ENCODE data around the gene CASKIN1.

DNA sequence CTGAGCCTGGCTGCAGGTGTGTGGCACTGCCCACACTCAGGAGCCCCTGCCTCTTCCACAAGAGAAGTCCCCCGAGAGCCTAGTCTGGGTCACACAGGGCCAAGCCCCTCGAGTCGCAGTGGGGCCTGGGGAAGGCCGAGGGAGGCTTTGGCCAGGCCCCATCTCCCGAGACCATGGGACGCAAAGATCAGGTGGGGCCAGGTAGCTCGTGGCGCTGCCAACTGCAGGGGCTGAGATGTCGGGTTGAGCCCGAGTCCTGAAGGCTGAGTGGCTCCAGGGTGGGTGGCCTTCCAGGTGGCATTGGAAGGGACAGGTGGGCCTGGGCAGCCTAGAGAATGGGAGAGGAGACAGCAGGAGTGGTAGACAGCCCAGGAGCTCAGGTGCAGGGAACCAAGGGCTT, 34.5 kb downstream of the CASKIN1 start:
- TF ChIP-seq, protein P1, sequence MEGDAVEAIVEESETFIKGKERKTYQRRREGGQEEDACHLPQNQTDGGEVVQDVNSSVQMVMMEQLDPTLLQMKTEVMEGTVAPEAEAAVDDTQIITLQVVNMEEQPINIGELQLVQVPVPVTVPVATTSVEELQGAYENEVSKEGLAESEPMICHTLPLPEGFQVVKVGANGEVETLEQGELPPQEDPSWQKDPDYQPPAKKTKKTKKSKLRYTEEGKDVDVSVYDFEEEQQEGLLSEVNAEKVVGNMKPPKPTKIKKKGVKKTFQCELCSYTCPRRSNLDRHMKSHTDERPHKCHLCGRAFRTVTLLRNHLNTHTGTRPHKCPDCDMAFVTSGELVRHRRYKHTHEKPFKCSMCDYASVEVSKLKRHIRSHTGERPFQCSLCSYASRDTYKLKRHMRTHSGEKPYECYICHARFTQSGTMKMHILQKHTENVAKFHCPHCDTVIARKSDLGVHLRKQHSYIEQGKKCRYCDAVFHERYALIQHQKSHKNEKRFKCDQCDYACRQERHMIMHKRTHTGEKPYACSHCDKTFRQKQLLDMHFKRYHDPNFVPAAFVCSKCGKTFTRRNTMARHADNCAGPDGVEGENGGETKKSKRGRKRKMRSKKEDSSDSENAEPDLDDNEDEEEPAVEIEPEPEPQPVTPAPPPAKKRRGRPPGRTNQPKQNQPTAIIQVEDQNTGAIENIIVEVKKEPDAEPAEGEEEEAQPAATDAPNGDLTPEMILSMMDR (IDR thresholded peaks at IDR 0.05) = no peak
- TF ChIP-seq POLR2AphosphoS5 (IDR thresholded peaks at IDR 0.05; ENCODE audit: low read depth, low read length) (no peak), SIN3A (IDR thresholded peaks at IDR 0.05; ENCODE audit: borderline replicate concordance, insufficient read depth, low read depth, low read length) (no peak), TCF7L2 (IDR thresholded peaks at IDR 0.05; ENCODE audit: low read depth, low read length) (no peak)
- TF ChIP-seq, protein P2, sequence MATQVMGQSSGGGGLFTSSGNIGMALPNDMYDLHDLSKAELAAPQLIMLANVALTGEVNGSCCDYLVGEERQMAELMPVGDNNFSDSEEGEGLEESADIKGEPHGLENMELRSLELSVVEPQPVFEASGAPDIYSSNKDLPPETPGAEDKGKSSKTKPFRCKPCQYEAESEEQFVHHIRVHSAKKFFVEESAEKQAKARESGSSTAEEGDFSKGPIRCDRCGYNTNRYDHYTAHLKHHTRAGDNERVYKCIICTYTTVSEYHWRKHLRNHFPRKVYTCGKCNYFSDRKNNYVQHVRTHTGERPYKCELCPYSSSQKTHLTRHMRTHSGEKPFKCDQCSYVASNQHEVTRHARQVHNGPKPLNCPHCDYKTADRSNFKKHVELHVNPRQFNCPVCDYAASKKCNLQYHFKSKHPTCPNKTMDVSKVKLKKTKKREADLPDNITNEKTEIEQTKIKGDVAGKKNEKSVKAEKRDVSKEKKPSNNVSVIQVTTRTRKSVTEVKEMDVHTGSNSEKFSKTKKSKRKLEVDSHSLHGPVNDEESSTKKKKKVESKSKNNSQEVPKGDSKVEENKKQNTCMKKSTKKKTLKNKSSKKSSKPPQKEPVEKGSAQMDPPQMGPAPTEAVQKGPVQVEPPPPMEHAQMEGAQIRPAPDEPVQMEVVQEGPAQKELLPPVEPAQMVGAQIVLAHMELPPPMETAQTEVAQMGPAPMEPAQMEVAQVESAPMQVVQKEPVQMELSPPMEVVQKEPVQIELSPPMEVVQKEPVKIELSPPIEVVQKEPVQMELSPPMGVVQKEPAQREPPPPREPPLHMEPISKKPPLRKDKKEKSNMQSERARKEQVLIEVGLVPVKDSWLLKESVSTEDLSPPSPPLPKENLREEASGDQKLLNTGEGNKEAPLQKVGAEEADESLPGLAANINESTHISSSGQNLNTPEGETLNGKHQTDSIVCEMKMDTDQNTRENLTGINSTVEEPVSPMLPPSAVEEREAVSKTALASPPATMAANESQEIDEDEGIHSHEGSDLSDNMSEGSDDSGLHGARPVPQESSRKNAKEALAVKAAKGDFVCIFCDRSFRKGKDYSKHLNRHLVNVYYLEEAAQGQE (IDR thresholded peaks at IDR 0.05; ENCODE audit: insufficient read depth in 1 of 2, low read depth in 2 of 2, low read length in 1 of 2) = no peak

Measured in Panc1 (cell line).